Endothelial cell of umbilical vein (primary cell): ENCODE measurements around the gene HMGXB3. TPM values are rescaled to one million over a fixed set of nuclear protein-coding genes. Genes with fewer than 3 reads are reported as not detected.

Experiments used
- BruUV-seq: library from RNA; stranded (reverse); fragments of 400-500 nt; replicated peaks from 2 replicates; lab custom pipeline; 2021; lab: Mats Ljungman, UMichigan
- CTCF ChIA-PET: fragments of 300-600, 350-600 bp; sonication (Branson Sonifier 250); formaldehyde crosslinking; loops from one replicate; lab custom pipeline; 2021; ENCODE audit warnings: antibody characterized with exemption, inconsistent platforms; lab: Charles Lee
- POLR2A ChIA-PET: fragments of 300-600, 350-600 bp; sonication (Branson Sonifier 250); formaldehyde crosslinking; loops from one replicate; lab custom pipeline; 2021; ENCODE audit warnings: antibody characterized with exemption, inconsistent platforms; lab: Charles Lee
- DNase-seq: peaks from one replicate; pipeline ENCODE4 v3.0.0-alpha.2; 2011; ENCODE audit warnings: low read depth, low spot score
- FAIRE-seq: peaks from 2 replicates; lab custom pipeline; 2011; peaks lifted over from hg19 to GRCh38; lab: Jason Lieb, UNC
- H2AFZ ChIP-seq: 2 replicates; pipeline ENCODE4 v1.6.0; 2012; ENCODE audit warnings: low read depth, low read length, control low read depth, inconsistent platforms
- H3K27ac ChIP-seq: 2 replicates; pipeline ENCODE4 v1.5.1; 2011; ENCODE audit warnings: low read depth, mild to moderate bottlenecking, control low read depth, low read length, moderate library complexity; ENCODE audit not compliant: insufficient read depth
- H3K27me3 ChIP-seq, 2 experiments: 2 replicates each; pipeline versions ENCODE4 v1.6.0 to v1.6.1; 2011; ENCODE audit warnings: low read length in 2 of 2, mixed read lengths in 1 of 2; ENCODE audit not compliant: control insufficient read depth in 2 of 2, insufficient read depth in 2 of 2
- H3K36me3 ChIP-seq, 2 experiments: 2 replicates in 1 of 2; 3 replicates in 1 of 2; pipeline ENCODE4 v1.5.1; 2011; ENCODE audit warnings: low read length in 2 of 2, mild to moderate bottlenecking in 1 of 2, moderate library complexity in 1 of 2; ENCODE audit not compliant: control insufficient read depth in 2 of 2, insufficient read depth in 2 of 2; ENCODE audit errors: extremely low read depth in 1 of 2
- H3K4me1 ChIP-seq: 3 replicates; pipeline ENCODE4 v1.5.1; 2011; ENCODE audit warnings: mild to moderate bottlenecking, low read length; ENCODE audit not compliant: control insufficient read depth, insufficient read depth; ENCODE audit errors: extremely low read depth
- H3K4me2 ChIP-seq: 2 replicates; pipeline ENCODE4 v1.6.1; 2011; ENCODE audit warnings: low read length, control low read depth, mixed read lengths; ENCODE audit not compliant: insufficient read depth
- H3K4me3 ChIP-seq, 3 experiments: fragments of 200-600 bp in 1 of 3; sonication (generic), shearing (Covaris generic) in 1 of 3; replicated peaks in 1 of 3; 2 replicates each; pipeline ENCODE4 v1.5.1; 2011 to 2016; ENCODE audit warnings: control low read depth in 3 of 3, low read length in 3 of 3, mild to moderate bottlenecking in 2 of 3, inconsistent platforms in 1 of 3, low read depth in 1 of 3, moderate library complexity in 1 of 3; ENCODE audit not compliant: insufficient read depth in 1 of 3
- H3K79me2 ChIP-seq: 2 replicates; pipeline ENCODE4 v1.6.0; 2012; ENCODE audit warnings: low read length, inconsistent platforms; ENCODE audit not compliant: control insufficient read depth, insufficient read depth
- H3K9ac ChIP-seq: replicated peaks from 2 replicates; pipeline ENCODE3; 2011; ENCODE audit warnings: low read length, control low read depth; ENCODE audit not compliant: insufficient read depth; ENCODE audit errors: extremely low read depth
- H3K9me1 ChIP-seq: replicated peaks from 3 replicates; pipeline ENCODE4 v1.6.0; 2011; ENCODE audit warnings: mild to moderate bottlenecking, low read length; ENCODE audit not compliant: control insufficient read depth, insufficient read depth; ENCODE audit errors: extremely low read depth
- H3K9me3 ChIP-seq: replicated peaks from 2 replicates; pipeline ENCODE4 v1.5.1; 2012; ENCODE audit warnings: low read length, inconsistent platforms; ENCODE audit not compliant: control insufficient read depth, insufficient read depth
- H4K20me1 ChIP-seq: replicated peaks from 2 replicates; pipeline ENCODE3; 2011; ENCODE audit warnings: mild to moderate bottlenecking, low read length; ENCODE audit not compliant: control insufficient read depth, insufficient read depth; ENCODE audit errors: extremely low read depth
- EZH2 ChIP-seq: IDR thresholded peaks from 2 replicates; pipeline ENCODE4 v1.6.1; 2012; ENCODE audit warnings: borderline replicate concordance, low read depth, mild to moderate bottlenecking, moderate library complexity, low read length, inconsistent platforms; ENCODE audit not compliant: severe bottlenecking
- FOS ChIP-seq: IDR thresholded peaks from 2 replicates; pipeline ENCODE4 v1.6.1; 2011; ENCODE audit warnings: mild to moderate bottlenecking, low read length, moderate library complexity, borderline replicate concordance; ENCODE audit not compliant: insufficient read depth
- GATA2 ChIP-seq: IDR thresholded peaks from 2 replicates; pipeline ENCODE4 v1.7.0; 2011; ENCODE audit warnings: low read depth, mild to moderate bottlenecking, moderate library complexity, mixed read lengths, low read length; ENCODE audit not compliant: insufficient read length, insufficient read depth
- JUN ChIP-seq: IDR thresholded peaks from 2 replicates; pipeline ENCODE4 v1.6.1; 2011; ENCODE audit warnings: borderline replicate concordance, low read depth; ENCODE audit not compliant: insufficient read length, insufficient read depth
- MYC ChIP-seq: IDR thresholded peaks from one replicate; pipeline ENCODE4 v1.6.1; 2011; ENCODE audit warnings: mild to moderate bottlenecking, low read depth, low read length
- POLR2A ChIP-seq: IDR thresholded peaks from 2 replicates; pipeline ENCODE4 v1.6.1; 2012; ENCODE audit warnings: low read depth, mild to moderate bottlenecking, control low read depth, low read length
- POLR2AphosphoS5 ChIP-seq: IDR thresholded peaks from 2 replicates; pipeline ENCODE4 v1.6.1; 2012; ENCODE audit warnings: low read depth, mild to moderate bottlenecking, control low read depth, low read length, moderate library complexity; ENCODE audit not compliant: insufficient read depth
- dilution Hi-C: fragments of 300-500 bp; cut with MboI; formaldehyde crosslinking; loops from one replicate; pipeline ENCODE4 v1.15.0; 2019; ENCODE audit warnings: low sequenced_read_pairs; ENCODE audit not compliant: extremely low pct_ligation_motif_present
- intact Hi-C: fragments of 100-400 bp; cut with micrococcal nuclease; formaldehyde crosslinking; loops from one replicate; pipeline ENCODE4 v1.10.0; 2022
- polyA plus RNA-seq, 4 experiments: library from polyadenylated mRNA; depleted of rRNA in 3 of 4; stranded (reverse) in 3 of 4; unstranded in 1 of 4; fragments of >200 nt; gene quantifications; 2 replicates each; pipeline versions ENCODE4 v1.2.1 to v1.2.3, GENCODE V29; 2011 to 2012; ENCODE audit warnings: missing spikeins in 1 of 4
- total RNA-seq: library from RNA; stranded (reverse); gene quantifications from 2 replicates; pipeline ENCODE4 v1.2.3, GENCODE V29; 2021
- TF ChIP-seq, protein P1 (sequence below), 2 donors: IDR thresholded peaks; 1 replicate in 1 of 2; 2 replicates in 1 of 2; pipeline ENCODE4 v1.5.1; 2011; ENCODE audit warnings: low read length in 2 of 2, mild to moderate bottlenecking in 2 of 2, moderate library complexity in 2 of 2, control low read depth in 1 of 2, inconsistent platforms in 1 of 2, low read depth in 1 of 2; ENCODE audit not compliant: insufficient read depth in 1 of 2; ENCODE audit errors: extremely low read depth in 1 of 2
- TF ChIP-seq, protein P2 (sequence below): IDR thresholded peaks from 2 replicates; pipeline ENCODE4 v1.6.1; 2011; ENCODE audit not compliant: insufficient read depth, insufficient read length

HMGXB3 gene
- total and polyA plus RNA-seq, 2 donors (not counting 3 experiments of a cell fraction or from before 2014, with no cell fraction given): 34.8 to 52.6 TPM

DNA sequence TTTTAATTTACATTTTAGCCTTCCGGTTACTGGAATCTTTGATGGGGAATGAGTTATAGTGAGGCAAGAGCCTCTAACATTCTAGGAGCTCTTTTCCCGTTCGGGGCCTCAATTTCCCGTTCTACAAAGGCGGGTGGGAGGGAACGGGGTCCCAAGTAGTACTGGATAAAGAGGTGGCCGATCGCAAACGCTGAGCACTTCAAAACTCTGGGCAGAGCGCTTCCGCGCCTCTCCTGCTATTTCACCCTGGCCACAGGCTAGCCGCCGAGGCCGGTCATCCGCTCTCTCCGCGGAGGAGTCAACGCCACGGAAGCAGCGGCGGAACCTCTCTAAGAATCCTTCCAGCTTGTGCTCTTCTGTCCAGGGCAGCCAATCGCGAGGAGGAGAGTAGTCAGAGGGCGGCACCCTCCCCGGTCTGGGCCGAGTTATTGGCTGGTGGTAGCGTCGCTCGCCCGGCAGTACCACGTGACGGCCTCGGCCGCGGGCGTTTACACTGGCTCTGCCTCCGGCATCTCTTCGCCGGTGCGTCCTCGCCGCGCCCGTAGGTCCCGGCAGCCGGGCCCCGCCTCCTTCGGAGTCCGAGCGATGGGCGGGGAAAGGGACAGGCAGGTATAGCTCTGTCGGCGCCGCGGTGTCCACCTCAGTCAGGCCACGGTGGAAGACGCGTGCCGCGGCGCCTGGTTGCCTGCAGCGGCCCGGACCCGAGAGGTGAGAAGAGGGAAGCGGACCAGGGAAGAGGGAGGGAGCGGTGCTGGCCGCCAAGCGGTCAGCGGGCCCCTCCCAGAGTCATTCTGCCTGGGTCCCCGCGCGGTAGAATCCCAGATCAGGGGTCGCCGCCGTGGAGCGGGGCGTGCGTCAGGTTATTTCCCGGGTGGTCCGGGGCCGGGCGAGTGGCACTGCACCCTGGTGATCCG lies 40.0 kb upstream of the HMGXB3 start, which contains the start of gene SLC26A2:
Gene SLC26A2 (plus strand): TSS at position 487 of the 914 bp plus-strand sequence. CDS start 16,895 bp downstream, outside the sequence.
- Histone ChIP-seq H3K9me1 (no peaks in the 10 kb centered on the region), H3K4me1 (peaks cover 21% of the 10 kb centered on the region), H3K27ac (peak within 1 kb of the TSS; percentile 85), H3K9me3 (no peaks in the 10 kb centered on the region), H3K4me2 (peak within 1 kb of the TSS; percentile 79), H3K27me3 (no peaks in the 10 kb centered on the region), H2AFZ (peak within 1 kb of the TSS; percentile 96), H3K79me2 (no peaks in the 10 kb centered on the region), H3K36me3 (no peaks in the 10 kb centered on the region), H4K20me1 (no peaks in the 10 kb centered on the region), H3K9ac (peak within 1 kb of the TSS; percentile 72), H3K4me3 (peak within 1 kb of the TSS; percentile 71 to 76 (median 74))
- ChIA-PET POLR2A (interaction anchor here (1.0 kb wide), 1 partner anchor 25 kb away, joined by 5 read pairs; no protein-coding TSS in a partner anchor), CTCF (interaction anchor here (1.2 to 13.6 kb wide), 18 partner anchors 12 to 324 kb away, joined by 3 to 421 read pairs (median 6); no protein-coding TSS in a partner anchor)
- peak; percentile 98 for DNase-seq
- BruUV-seq: no TSS peak
- intact Hi-C loops: loop anchor here (1.0 to 2.0 kb wide), 2 partner anchors 58 to 323 kb away; no protein-coding TSS in a partner anchor
- peak; percentile 88 for TF ChIP-seq POLR2A
- TF ChIP-seq GATA2: no peak
- TF ChIP-seq, protein P1, sequence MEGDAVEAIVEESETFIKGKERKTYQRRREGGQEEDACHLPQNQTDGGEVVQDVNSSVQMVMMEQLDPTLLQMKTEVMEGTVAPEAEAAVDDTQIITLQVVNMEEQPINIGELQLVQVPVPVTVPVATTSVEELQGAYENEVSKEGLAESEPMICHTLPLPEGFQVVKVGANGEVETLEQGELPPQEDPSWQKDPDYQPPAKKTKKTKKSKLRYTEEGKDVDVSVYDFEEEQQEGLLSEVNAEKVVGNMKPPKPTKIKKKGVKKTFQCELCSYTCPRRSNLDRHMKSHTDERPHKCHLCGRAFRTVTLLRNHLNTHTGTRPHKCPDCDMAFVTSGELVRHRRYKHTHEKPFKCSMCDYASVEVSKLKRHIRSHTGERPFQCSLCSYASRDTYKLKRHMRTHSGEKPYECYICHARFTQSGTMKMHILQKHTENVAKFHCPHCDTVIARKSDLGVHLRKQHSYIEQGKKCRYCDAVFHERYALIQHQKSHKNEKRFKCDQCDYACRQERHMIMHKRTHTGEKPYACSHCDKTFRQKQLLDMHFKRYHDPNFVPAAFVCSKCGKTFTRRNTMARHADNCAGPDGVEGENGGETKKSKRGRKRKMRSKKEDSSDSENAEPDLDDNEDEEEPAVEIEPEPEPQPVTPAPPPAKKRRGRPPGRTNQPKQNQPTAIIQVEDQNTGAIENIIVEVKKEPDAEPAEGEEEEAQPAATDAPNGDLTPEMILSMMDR (IDR thresholded peaks at IDR 0.05; ENCODE audit: extremely low read depth in 1 of 2, insufficient read depth in 1 of 2, low read depth in 1 of 2, low read length in 2 of 2): no peak
- TF ChIP-seq, protein P2, sequence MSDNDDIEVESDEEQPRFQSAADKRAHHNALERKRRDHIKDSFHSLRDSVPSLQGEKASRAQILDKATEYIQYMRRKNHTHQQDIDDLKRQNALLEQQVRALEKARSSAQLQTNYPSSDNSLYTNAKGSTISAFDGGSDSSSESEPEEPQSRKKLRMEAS: peak; percentile 94
- no peak for TF ChIP-seq FOS
- no peak for TF ChIP-seq EZH2
- no peak for TF ChIP-seq JUN
- no peak for TF ChIP-seq MYC
- peak; percentile 96 for TF ChIP-seq POLR2AphosphoS5
- peak; percentile 95 for FAIRE-seq
- dilution Hi-C loops: no loop called here
